ENCODE measurements around the gene SPG21.

DNA sequence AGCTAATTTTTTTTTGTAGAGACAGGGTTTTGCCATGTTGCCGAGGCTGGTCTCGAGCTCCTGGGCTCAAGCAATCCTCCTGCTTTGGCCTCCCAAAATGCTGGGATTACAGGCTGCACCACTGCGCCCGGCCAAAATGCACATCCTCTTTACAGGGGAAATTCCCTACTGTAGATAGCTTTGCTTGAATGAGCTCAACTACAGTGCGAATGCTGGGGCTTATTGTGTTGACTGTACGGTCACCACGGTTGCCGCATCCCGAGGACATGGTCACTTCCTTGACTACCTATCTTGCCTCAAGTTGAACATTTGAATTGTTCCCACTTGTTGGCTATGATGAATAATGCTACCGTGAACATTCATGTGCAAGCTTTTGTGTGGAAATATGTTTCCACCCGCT lies 45.0 kb upstream of the SPG21 start:
- TF ChIP-seq, protein P1, sequence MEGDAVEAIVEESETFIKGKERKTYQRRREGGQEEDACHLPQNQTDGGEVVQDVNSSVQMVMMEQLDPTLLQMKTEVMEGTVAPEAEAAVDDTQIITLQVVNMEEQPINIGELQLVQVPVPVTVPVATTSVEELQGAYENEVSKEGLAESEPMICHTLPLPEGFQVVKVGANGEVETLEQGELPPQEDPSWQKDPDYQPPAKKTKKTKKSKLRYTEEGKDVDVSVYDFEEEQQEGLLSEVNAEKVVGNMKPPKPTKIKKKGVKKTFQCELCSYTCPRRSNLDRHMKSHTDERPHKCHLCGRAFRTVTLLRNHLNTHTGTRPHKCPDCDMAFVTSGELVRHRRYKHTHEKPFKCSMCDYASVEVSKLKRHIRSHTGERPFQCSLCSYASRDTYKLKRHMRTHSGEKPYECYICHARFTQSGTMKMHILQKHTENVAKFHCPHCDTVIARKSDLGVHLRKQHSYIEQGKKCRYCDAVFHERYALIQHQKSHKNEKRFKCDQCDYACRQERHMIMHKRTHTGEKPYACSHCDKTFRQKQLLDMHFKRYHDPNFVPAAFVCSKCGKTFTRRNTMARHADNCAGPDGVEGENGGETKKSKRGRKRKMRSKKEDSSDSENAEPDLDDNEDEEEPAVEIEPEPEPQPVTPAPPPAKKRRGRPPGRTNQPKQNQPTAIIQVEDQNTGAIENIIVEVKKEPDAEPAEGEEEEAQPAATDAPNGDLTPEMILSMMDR (conservative IDR thresholded peaks at IDR 0.05; ENCODE audit: low read depth, low read length) = no peak
- no peak for TF ChIP-seq MAFK (IDR thresholded peaks at IDR 0.05; ENCODE audit: low read depth, low read length)
- no peak for TF ChIP-seq POLR2A (IDR thresholded peaks at IDR 0.05; ENCODE audit: low read depth, low read length)
- no peak for TF ChIP-seq MXI1 (IDR thresholded peaks at IDR 0.05; ENCODE audit: borderline replicate concordance, low read depth, low read length)
- TF ChIP-seq RAD21 (IDR thresholded peaks at IDR 0.05; ENCODE audit: low read length) = no peak
- TF ChIP-seq BHLHE40 (IDR thresholded peaks at IDR 0.05; ENCODE audit: low read depth, low read length) = no peak
- TF ChIP-seq, protein P2, sequence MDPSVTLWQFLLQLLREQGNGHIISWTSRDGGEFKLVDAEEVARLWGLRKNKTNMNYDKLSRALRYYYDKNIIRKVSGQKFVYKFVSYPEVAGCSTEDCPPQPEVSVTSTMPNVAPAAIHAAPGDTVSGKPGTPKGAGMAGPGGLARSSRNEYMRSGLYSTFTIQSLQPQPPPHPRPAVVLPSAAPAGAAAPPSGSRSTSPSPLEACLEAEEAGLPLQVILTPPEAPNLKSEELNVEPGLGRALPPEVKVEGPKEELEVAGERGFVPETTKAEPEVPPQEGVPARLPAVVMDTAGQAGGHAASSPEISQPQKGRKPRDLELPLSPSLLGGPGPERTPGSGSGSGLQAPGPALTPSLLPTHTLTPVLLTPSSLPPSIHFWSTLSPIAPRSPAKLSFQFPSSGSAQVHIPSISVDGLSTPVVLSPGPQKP (IDR thresholded peaks at IDR 0.05; ENCODE audit: borderline replicate concordance, low read depth, low read length) = no peak
- TF ChIP-seq CEBPB (IDR thresholded peaks at IDR 0.05; ENCODE audit: low read depth, low read length) = no peak
- TF ChIP-seq MAZ (IDR thresholded peaks at IDR 0.05; ENCODE audit: borderline replicate concordance, low read depth, low read length) = no peak
- TF ChIP-seq RFX5 (IDR thresholded peaks at IDR 0.05; ENCODE audit: low read depth, low read length) = no peak
- TF ChIP-seq, protein P3, sequence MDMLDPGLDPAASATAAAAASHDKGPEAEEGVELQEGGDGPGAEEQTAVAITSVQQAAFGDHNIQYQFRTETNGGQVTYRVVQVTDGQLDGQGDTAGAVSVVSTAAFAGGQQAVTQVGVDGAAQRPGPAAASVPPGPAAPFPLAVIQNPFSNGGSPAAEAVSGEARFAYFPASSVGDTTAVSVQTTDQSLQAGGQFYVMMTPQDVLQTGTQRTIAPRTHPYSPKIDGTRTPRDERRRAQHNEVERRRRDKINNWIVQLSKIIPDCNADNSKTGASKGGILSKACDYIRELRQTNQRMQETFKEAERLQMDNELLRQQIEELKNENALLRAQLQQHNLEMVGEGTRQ (IDR thresholded peaks at IDR 0.05; ENCODE audit: low read depth, low read length) = no peak
- TF ChIP-seq CHD1 (IDR thresholded peaks at IDR 0.05; ENCODE audit: low read depth, low read length) = no peak
- TF ChIP-seq NFE2L2 (IDR thresholded peaks at IDR 0.05; ENCODE audit: low read depth, low read length) = no peak
- no peak for TF ChIP-seq RCOR1 (IDR thresholded peaks at IDR 0.05; ENCODE audit: insufficient replicate concordance, low read length)
